DOHH2 (cell line): Measurements from ENCODE around the gene TOR1AIP2.

ENCODE experiments used
- H3F3A ChIP-seq: fragments of 200-600 bp; sonication (generic), shearing (Covaris generic); 2 replicates; pipeline ENCODE4 v1.6.0; 2016; ENCODE audit warnings: antibody characterized with exemption, mild to moderate bottlenecking; ENCODE audit not compliant: control insufficient read depth, insufficient read depth
- H3K27ac ChIP-seq: fragments of 200-600 bp; sonication (generic); 2 replicates; pipeline ENCODE4 v1.5.1; 2014; ENCODE audit warnings: low read depth, mild to moderate bottlenecking, low read length, moderate library complexity
- H3K27me3 ChIP-seq: fragments of 200-600 bp; sonication (generic); 2 replicates; pipeline ENCODE4 v1.6.1; 2014; ENCODE audit warnings: mild to moderate bottlenecking, low read length, mixed read lengths; ENCODE audit not compliant: control insufficient read depth
- H3K36me3 ChIP-seq: fragments of 200-600 bp; sonication (generic); 2 replicates; pipeline ENCODE4 v1.6.1; 2014; ENCODE audit warnings: mild to moderate bottlenecking, low read length, moderate library complexity, mixed read lengths; ENCODE audit not compliant: control insufficient read depth
- H3K4me1 ChIP-seq: fragments of 200-600 bp; sonication (generic); 2 replicates; pipeline ENCODE4 v1.6.1; 2014; ENCODE audit warnings: mild to moderate bottlenecking, low read length, mixed read lengths; ENCODE audit not compliant: control insufficient read depth
- H3K4me2 ChIP-seq: fragments of 200-600 bp; sonication (generic); 2 replicates; pipeline ENCODE4 v1.6.0; 2014; ENCODE audit warnings: mild to moderate bottlenecking, low read length, moderate library complexity
- H3K4me3 ChIP-seq: fragments of 200-600 bp; sonication (generic); 2 replicates; pipeline ENCODE4 v1.5.1; 2014; ENCODE audit warnings: mild to moderate bottlenecking, low read length, mixed read lengths
- H3K79me2 ChIP-seq: fragments of 200-600 bp; sonication (generic); 2 replicates; pipeline ENCODE4 v1.6.1; 2014; ENCODE audit warnings: mild to moderate bottlenecking, low read length, mixed read lengths; ENCODE audit not compliant: control insufficient read depth
- H3K9me2 ChIP-seq: fragments of 200-600 bp; sonication (generic); replicated peaks from 2 replicates; pipeline ENCODE4 v1.6.1; 2014; ENCODE audit warnings: mild to moderate bottlenecking, low read length, mixed read lengths; ENCODE audit not compliant: control insufficient read depth
- H3K9me3 ChIP-seq: fragments of 200-600 bp; sonication (generic); 2 replicates; pipeline ENCODE4 v1.6.1; 2014; ENCODE audit warnings: antibody characterized with exemption, low read length, mixed read lengths; ENCODE audit not compliant: control insufficient read depth, insufficient read depth
- H4K20me1 ChIP-seq: fragments of 200-600 bp; sonication (generic); 2 replicates; pipeline ENCODE4 v1.6.0; 2014; ENCODE audit warnings: low read depth, mild to moderate bottlenecking, antibody characterized with exemption, low read length, moderate library complexity; ENCODE audit not compliant: control insufficient read depth, insufficient read depth
- CTCF ChIP-seq: fragments of 200-600 bp; sonication (generic); IDR thresholded peaks from one replicate; pipeline ENCODE4 v1.5.1; 2014; ENCODE audit warnings: antibody characterized with exemption, mild to moderate bottlenecking, low read depth, low read length; ENCODE audit not compliant: poor library complexity, severe bottlenecking
- EZH2phosphoT487 ChIP-seq: fragments of 200-600 bp; sonication (generic); IDR thresholded peaks from 2 replicates; pipeline ENCODE4 v1.6.1; 2017; ENCODE audit warnings: borderline replicate concordance, mild to moderate bottlenecking, antibody characterized with exemption, low read length, moderate library complexity, mixed read lengths

TOR1AIP2 gene

GRCh38 chr1:179820226-179820970, 57.2 kb downstream of the TOR1AIP2 start:
- no peak overlapping the region for H3K27ac ChIP-seq
- no peaks in the 10 kb centered on the region for H3K9me2 ChIP-seq
- no peaks in the 10 kb centered on the region for H3F3A ChIP-seq
- H3K36me3 ChIP-seq: no peaks in the 10 kb centered on the region
- no peaks in the 10 kb centered on the region for H3K79me2 ChIP-seq
- H4K20me1 ChIP-seq: no peaks in the 10 kb centered on the region
- TF ChIP-seq CTCF (no peak), EZH2phosphoT487 (no peak)
- no peak overlapping the region for H3K4me3 ChIP-seq
- H3K27me3 ChIP-seq: peaks cover 10% of the 10 kb centered on the region
- H3K4me1 ChIP-seq: peaks cover 5% of the 10 kb centered on the region
- H3K9me3 ChIP-seq: no peaks in the 10 kb centered on the region
- no peak overlapping the region for H3K4me2 ChIP-seq

- no peak overlapping the region for H3K4me2 ChIP-seq
These were observed 58.8 kb downstream of the TOR1AIP2 start for GRCh38 chr1:179818743-179819173.

GRCh38 chr1:179818260-179818659, 59.3 kb downstream of the TOR1AIP2 start:
- H3K79me2 ChIP-seq: no peaks in the 10 kb centered on the region
- TF ChIP-seq EZH2phosphoT487 (no peak), CTCF (no peak)

More at GRCh38 chr1:179818743-179819173, 58.8 kb downstream of the TOR1AIP2 start:
- H3K27ac ChIP-seq: no peak overlapping the region
- no peaks in the 10 kb centered on the region for H3K9me3 ChIP-seq
- no peaks in the 10 kb centered on the region for H4K20me1 ChIP-seq
- H3K4me1 ChIP-seq: peaks cover 16% of the 10 kb centered on the region
- no peaks in the 10 kb centered on the region for H3F3A ChIP-seq
- H3K27me3 ChIP-seq: peaks cover 14% of the 10 kb centered on the region
- H3K9me2 ChIP-seq: no peaks in the 10 kb centered on the region
- TF ChIP-seq EZH2phosphoT487: no peak
- no peaks in the 10 kb centered on the region for H3K79me2 ChIP-seq
- H3K36me3 ChIP-seq: no peaks in the 10 kb centered on the region
- H3K4me3 ChIP-seq: no peak overlapping the region

GRCh38 chr1:179817789-179818188, 59.8 kb downstream of the TOR1AIP2 start:
- H4K20me1 ChIP-seq: no peaks in the 10 kb centered on the region
- peaks cover 16% of the 10 kb centered on the region for H3K4me1 ChIP-seq
- TF ChIP-seq EZH2phosphoT487 (no peak), CTCF (no peak)
- no peaks in the 10 kb centered on the region for H3F3A ChIP-seq
- H3K9me3 ChIP-seq: no peaks in the 10 kb centered on the region
- H3K4me2 ChIP-seq: no peak overlapping the region
- no peak overlapping the region for H3K4me3 ChIP-seq
- H3K79me2 ChIP-seq: no peaks in the 10 kb centered on the region
- H3K36me3 ChIP-seq: no peaks in the 10 kb centered on the region
- H3K9me2 ChIP-seq: no peaks in the 10 kb centered on the region
- H3K27me3 ChIP-seq: peaks cover 14% of the 10 kb centered on the region
- H3K27ac ChIP-seq: no peak overlapping the region

More at GRCh38 chr1:179818260-179818659, 59.3 kb downstream of the TOR1AIP2 start:
- H3K36me3 ChIP-seq: no peaks in the 10 kb centered on the region
- H3K9me2 ChIP-seq: no peaks in the 10 kb centered on the region
- no peak overlapping the region for H3K4me3 ChIP-seq
- H3K4me2 ChIP-seq: no peak overlapping the region
- peaks cover 16% of the 10 kb centered on the region for H3K4me1 ChIP-seq
- H3F3A ChIP-seq: no peaks in the 10 kb centered on the region
- H4K20me1 ChIP-seq: no peaks in the 10 kb centered on the region
- no peak overlapping the region for H3K27ac ChIP-seq
- H3K9me3 ChIP-seq: no peaks in the 10 kb centered on the region
- peaks cover 14% of the 10 kb centered on the region for H3K27me3 ChIP-seq
